Transverse colon (tissue), 1 donor: ENCODE results near the gene SLC29A1.

ENCODE experiments used
- EP300 ChIP-seq: sonication (generic); formaldehyde crosslinking; IDR thresholded peaks from one replicate; pipeline ENCODE4 v1.6.1; 2017; ENCODE audit warnings: antibody characterized with exemption, low read depth
- POLR2A ChIP-seq: fragments of 450-650 bp; IDR thresholded peaks from one replicate; pipeline ENCODE4 v1.6.1; 2016; ENCODE audit warnings: antibody characterized with exemption, mild to moderate bottlenecking, moderate library complexity

DNA sequence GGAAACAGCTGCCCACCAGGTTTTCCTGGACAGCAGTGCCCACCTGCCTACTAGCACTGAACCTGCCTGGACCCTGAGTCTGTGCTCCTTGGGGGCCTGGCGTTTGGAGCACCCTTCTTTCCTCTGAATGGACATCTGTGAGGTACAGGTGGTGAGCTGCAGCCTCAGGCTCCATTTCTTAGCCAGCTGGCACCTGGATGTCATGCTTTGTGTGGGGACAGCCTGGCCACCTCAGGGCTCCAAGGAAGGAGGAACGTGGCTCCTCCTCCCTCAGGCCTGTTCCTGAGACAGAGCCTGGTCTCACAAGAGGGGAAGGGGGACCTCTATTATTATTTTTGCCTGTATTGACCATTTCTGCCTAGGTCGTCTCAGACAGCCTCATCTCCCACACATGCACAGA is 54.9 kb downstream of the SLC29A1 start:
- no peak for TF ChIP-seq POLR2A
- TF ChIP-seq EP300: no peak
